MM.1S (cell line): ENCODE measurements around the gene PRKG1.

Source experiments
- DNase-seq: peaks from one replicate; pipeline ENCODE4 v3.0.0-alpha.2; 2015
- H2AFZ ChIP-seq: fragments of 300-600 bp; sonication (generic); 2 replicates; pipeline ENCODE4 v1.6.0; 2016; ENCODE audit warnings: antibody characterized with exemption, low read length
- H3F3A ChIP-seq: fragments of 300-600 bp; sonication (generic); 2 replicates; pipeline ENCODE4 v1.6.1; 2016; ENCODE audit warnings: mild to moderate bottlenecking, antibody characterized with exemption, low read length, moderate library complexity, mixed read lengths; ENCODE audit not compliant: insufficient read depth
- H3K27ac ChIP-seq: fragments of 300-600 bp; sonication (generic); 2 replicates; pipeline ENCODE4 v1.5.1; 2016; ENCODE audit warnings: mild to moderate bottlenecking, low read length
- H3K27me3 ChIP-seq: fragments of 300-600 bp; sonication (generic); replicated peaks from 2 replicates; pipeline ENCODE4 v1.6.0; 2016; ENCODE audit warnings: low read length; ENCODE audit not compliant: insufficient read depth
- H3K36me3 ChIP-seq: fragments of 300-600 bp; sonication (generic); replicated peaks from 2 replicates; pipeline ENCODE4 v1.6.1; 2016; ENCODE audit warnings: mild to moderate bottlenecking, low read length, mixed read lengths; ENCODE audit not compliant: insufficient read depth
- H3K4me1 ChIP-seq: fragments of 300-600 bp; sonication (generic); 2 replicates; pipeline ENCODE4 v1.6.1; 2016; ENCODE audit warnings: low read length, mixed read lengths
- H3K4me2 ChIP-seq: fragments of 300-600 bp; sonication (generic); 2 replicates; pipeline ENCODE4 v1.6.0; 2016; ENCODE audit warnings: low read depth, low read length
- H3K4me3 ChIP-seq: fragments of 300-600 bp; sonication (generic); 2 replicates; pipeline ENCODE4 v1.5.1; 2016; ENCODE audit warnings: low read length, mixed read lengths
- H3K79me2 ChIP-seq: fragments of 300-600 bp; sonication (generic); 2 replicates; pipeline ENCODE4 v1.6.1; 2016; ENCODE audit warnings: mixed run types, low read length, mixed read lengths
- H3K9ac ChIP-seq: fragments of 300-600 bp; sonication (generic); 2 replicates; pipeline ENCODE4 v1.6.1; 2016; ENCODE audit warnings: low read length, mixed read lengths
- H3K9me2 ChIP-seq: fragments of 300-600 bp; sonication (generic); replicated peaks from 2 replicates; pipeline ENCODE4 v1.6.1; 2016; ENCODE audit warnings: mild to moderate bottlenecking, low read length, mixed read lengths; ENCODE audit not compliant: insufficient read depth
- H3K9me3 ChIP-seq: fragments of 300-600 bp; sonication (generic); replicated peaks from 2 replicates; pipeline ENCODE4 v1.6.1; 2016; ENCODE audit warnings: mild to moderate bottlenecking, low read length, mixed read lengths; ENCODE audit not compliant: insufficient read depth
- H4K20me1 ChIP-seq: fragments of 300-600 bp; sonication (generic); 2 replicates; pipeline ENCODE4 v1.6.1; 2016; ENCODE audit warnings: mild to moderate bottlenecking, low read length, moderate library complexity, mixed read lengths; ENCODE audit not compliant: insufficient read depth
- CTCF ChIP-seq: fragments of 300-600 bp; sonication (generic); IDR thresholded peaks from 2 replicates; pipeline ENCODE4 v1.5.1; 2016; ENCODE audit warnings: antibody characterized with exemption, low read length, mixed read lengths
- EZH2 ChIP-seq: fragments of 300-600 bp; sonication (generic); optimal IDR thresholded peaks from 2 replicates; pipeline ENCODE3; 2017; ENCODE audit warnings: low read depth, mild to moderate bottlenecking, antibody characterized with exemption, low read length, mixed read lengths
- EZH2phosphoT487 ChIP-seq: fragments of 300-600 bp; sonication (generic); IDR thresholded peaks from 2 replicates; pipeline ENCODE4 v1.6.1; 2018; ENCODE audit warnings: antibody characterized with exemption, low read length

Gene PRKG1

DNA sequence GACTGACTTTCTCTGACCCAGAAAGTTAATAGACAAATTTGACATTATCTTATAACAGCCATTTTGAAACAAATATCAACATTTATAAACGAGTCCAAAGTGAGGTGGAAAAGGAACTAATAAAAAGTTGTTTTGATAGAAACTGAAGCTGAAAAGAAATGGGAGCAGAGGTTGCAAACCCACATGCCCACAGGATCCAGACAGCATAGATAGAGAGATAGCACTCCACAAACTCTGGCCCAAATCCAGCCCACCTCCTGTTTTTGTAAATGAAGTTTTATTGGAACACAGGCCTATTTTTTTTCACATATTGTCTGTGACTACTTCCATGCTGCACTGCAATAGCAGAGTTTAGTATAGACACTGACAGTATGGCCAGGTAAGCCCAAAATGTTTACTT, 171.9 kb downstream of the PRKG1 start:
- Histone ChIP-seq H3K36me3 (no peaks in the 10 kb centered on the region), H3K4me2 (no peak overlapping the region), H3K9me2 (no peaks in the 10 kb centered on the region), H3K27me3 (no peaks in the 10 kb centered on the region), H2AFZ (no peak overlapping the region), H3K4me1 (no peaks in the 10 kb centered on the region), H3K27ac (no peak overlapping the region), H3K79me2 (no peaks in the 10 kb centered on the region), H4K20me1 (no peaks in the 10 kb centered on the region), H3F3A (no peaks in the 10 kb centered on the region), H3K9ac (no peak overlapping the region), H3K9me3 (no peaks in the 10 kb centered on the region), H3K4me3 (no peak overlapping the region)
- DNase-seq: no peak
- TF ChIP-seq EZH2: no peak
- no peak for TF ChIP-seq CTCF

DNA sequence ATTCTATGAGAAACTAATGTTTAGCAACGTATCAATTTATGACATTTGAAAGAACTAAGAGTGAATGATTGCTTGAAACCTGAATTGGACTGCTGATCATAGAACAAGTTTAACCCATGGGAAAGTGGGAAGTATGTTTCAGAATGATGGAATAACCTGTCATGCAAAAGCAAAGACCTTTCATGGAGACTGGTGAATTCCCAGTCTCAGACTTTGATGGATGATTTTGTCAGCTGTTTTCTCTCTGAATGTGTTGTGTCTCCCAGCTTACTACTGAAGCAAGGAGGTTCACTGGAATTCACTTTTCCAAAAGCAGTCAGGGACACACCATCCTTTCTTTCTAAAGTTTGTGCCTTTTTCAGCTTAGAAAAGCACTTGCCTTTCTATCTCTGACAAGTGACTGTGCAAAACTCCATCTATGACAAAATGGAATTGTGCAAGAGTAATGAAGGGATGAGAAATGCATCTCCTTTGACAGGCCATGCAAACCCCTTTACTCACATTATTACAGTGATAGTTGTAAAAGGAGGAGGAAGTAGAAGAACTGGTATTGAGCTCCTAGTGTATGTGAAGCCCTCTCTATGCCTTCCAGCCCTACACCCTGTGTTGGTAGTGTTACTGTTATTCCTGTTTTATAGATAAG, 176.1 kb downstream of the PRKG1 start:
- H3K79me2 ChIP-seq: no peaks in the 10 kb centered on the region
- H3K4me3 ChIP-seq: no peak overlapping the region
- no peaks in the 10 kb centered on the region for H3K27me3 ChIP-seq
- H3K9me3 ChIP-seq: no peaks in the 10 kb centered on the region
- no peak overlapping the region for H2AFZ ChIP-seq
- H4K20me1 ChIP-seq: no peaks in the 10 kb centered on the region
- no peak overlapping the region for H3K9ac ChIP-seq
- H3K9me2 ChIP-seq: no peaks in the 10 kb centered on the region
- no peak overlapping the region for H3K27ac ChIP-seq
- no peak for DNase-seq
- H3K4me1 ChIP-seq: no peaks in the 10 kb centered on the region
- no peak overlapping the region for H3K4me2 ChIP-seq
- no peaks in the 10 kb centered on the region for H3K36me3 ChIP-seq
- no peaks in the 10 kb centered on the region for H3F3A ChIP-seq
- no peak for TF ChIP-seq EZH2phosphoT487
- TF ChIP-seq CTCF: no peak
- TF ChIP-seq EZH2: no peak

- TF ChIP-seq EZH2phosphoT487 (no peak), CTCF (no peak), EZH2 (no peak)
- no peak for DNase-seq
- Histone ChIP-seq H2AFZ (no peak overlapping the region), H4K20me1 (no peaks in the 10 kb centered on the region), H3K4me3 (no peak overlapping the region), H3K4me2 (no peak overlapping the region), H3K36me3 (no peaks in the 10 kb centered on the region), H3K9ac (no peak overlapping the region), H3K9me3 (no peaks in the 10 kb centered on the region), H3K4me1 (no peaks in the 10 kb centered on the region), H3K27ac (no peak overlapping the region), H3K9me2 (no peaks in the 10 kb centered on the region), H3K27me3 (no peaks in the 10 kb centered on the region), H3F3A (no peaks in the 10 kb centered on the region), H3K79me2 (no peaks in the 10 kb centered on the region)
Observed at GRCh38 chr10:51251110-51251509, 176.8 kb downstream of the PRKG1 start.
